DMS79 (cell line): ENCODE results near the gene STXBP1.
A peak's percentile ranks its signal among the peaks of the same experiment; 100 is the strongest.

Experiments used
- DNase-seq: peaks from one replicate; lab custom pipeline; 2025; lab: John Stamatoyannopoulos, UW

The STXBP1 gene

GRCh38 chr9:127714951-127715469, 102.9 kb downstream of the STXBP1 start:
- no peak for DNase-seq

DNA sequence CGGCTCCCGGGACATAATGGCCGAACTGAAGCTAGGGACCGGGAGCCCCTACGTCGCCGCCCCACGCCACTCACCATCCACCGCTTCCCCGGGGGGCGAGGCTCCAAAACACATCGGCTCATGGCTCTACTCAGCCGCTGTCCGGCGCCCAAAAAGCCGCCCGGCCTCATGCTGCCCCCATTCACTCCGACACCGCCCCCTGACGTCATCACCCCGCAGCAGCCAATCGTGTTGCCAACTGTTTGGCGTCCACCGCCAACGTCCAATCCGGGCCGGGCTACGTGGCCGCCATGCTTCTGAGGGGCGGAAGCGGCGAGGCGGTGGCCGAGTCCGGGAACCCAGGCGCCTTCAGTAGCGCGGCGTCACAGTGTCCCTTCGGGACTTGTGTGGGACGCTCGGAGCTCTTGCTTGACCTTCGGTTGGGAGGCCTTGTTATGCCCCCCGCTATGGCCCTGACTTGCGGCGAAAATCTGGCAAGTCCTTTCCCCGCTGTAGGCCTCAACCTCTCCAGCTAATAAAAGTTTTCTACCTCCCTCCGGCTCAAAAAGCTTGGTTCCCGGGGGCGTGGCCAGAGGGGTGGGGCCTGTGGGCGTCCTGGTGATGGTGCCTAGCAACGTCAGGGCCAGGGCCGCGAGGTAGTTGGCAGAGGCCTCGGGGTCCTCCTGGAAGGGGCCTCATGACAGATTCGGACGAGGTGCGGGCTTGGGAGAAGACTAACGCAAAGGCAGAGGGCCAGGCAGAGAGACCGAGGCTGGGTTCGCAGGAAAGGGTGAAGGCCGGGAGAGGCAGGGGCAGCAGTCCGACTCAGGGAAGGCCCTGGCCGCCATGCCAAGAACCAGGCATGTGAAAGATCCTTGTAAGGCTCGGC, 103.6 kb downstream of the STXBP1 start, which contains the start of the genes PTRH1 and TTC16:
PTRH1 (minus strand) TSS at position 194 of the 868 bp plus-strand sequence; CDS start at position 170, 24 bp downstream.
TTC16 (plus strand) TSS at position 610 of the 868 bp plus-strand sequence; CDS start at position 677, 67 bp downstream.
- peak; percentile 83 for DNase-seq

- DNase-seq: no peak
Measured at GRCh38 chr9:127716412-127716811, 104.3 kb downstream of the STXBP1 start.

DNA sequence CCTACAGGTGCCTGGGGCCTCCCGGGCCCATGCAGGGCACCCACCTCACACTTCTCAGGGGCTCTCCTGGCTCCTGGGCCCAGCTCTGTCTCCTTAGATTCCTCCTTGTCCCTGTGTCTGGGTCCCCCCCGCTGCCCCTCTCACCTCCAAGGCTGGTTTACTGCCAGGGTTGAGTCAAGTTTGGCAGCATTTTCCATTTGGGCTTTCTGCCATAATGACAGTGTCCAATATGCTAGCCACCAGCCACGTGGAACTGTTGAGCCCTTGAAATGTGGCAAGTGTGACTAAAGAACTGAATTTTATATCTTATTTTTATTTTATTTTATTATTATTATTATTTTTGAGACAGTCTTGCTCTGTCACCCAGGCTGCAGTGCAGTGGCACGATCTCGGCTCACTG, 105.7 kb downstream of the STXBP1 start:
- DNase-seq: no peak

GRCh38 chr9:127720031-127720864, 108.2 kb downstream of the STXBP1 start:
- no peak for DNase-seq

GRCh38 chr9:127720865-127721227, 108.8 kb downstream of the STXBP1 start:
- DNase-seq: no peak

DNA sequence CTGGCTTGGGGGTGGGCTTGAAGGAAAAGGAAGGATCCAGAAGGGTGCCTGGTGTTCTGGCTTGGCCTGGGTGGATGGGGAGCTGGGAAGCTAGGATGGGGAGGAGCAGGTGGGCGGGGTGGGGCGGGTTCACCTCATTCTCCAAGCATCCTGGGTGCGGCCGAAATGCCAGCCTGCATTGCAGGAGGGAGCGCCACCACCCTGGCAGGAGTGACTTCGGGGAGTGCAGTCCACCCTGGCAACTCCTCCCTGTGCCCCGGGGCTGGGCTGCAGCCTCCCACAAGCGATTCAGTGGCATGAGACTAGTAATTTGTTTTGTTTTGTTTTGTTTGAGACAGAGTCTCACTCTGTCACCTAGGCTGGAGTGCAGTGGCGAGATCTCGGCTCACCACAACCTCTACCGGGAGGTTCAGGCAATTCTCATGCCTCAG, 109.3 kb downstream of the STXBP1 start:
- no peak for DNase-seq

DNA sequence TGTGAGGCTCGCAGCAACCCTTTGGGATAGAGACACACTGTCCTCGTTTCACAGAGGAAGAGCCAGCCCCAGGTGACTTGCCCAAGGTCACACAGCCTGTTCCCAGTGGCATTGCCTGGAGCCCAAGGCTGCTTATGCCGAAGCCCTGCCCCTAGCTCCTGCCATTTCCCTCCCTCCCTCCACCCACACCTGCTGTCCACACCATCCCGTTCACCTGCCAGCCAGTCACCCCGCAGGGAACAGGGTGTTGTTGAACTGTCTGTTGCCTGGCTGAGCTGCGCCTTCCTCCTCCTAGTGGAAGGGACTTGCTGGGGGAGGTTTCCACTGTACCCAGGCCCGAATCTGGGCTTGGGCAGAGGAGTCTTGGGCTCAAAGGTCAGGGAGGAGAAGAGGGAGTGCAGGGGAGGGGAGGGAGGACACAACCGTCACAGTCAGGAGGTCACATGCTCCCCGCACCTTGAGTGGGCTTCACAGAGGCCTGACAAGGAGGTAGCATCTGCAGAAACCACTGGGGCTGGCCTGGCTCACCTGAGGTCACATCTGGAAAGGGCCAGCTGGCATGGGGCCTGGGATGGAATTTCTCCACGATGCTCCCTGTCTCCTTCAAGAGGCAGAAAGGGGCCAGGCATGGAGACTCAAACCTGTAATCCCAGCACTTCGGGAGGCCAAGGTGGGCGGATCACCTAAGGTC, 110.1 kb downstream of the STXBP1 start:
- no peak for DNase-seq

GRCh38 chr9:127723013-127723412, 110.9 kb downstream of the STXBP1 start:
- DNase-seq: no peak

GRCh38 chr9:127723444-127723843, 111.4 kb downstream of the STXBP1 start:
- DNase-seq: peak; percentile 33

- peak; percentile 33 for DNase-seq
Measured at GRCh38 chr9:127724012-127724411, 111.9 kb downstream of the STXBP1 start.

DNA sequence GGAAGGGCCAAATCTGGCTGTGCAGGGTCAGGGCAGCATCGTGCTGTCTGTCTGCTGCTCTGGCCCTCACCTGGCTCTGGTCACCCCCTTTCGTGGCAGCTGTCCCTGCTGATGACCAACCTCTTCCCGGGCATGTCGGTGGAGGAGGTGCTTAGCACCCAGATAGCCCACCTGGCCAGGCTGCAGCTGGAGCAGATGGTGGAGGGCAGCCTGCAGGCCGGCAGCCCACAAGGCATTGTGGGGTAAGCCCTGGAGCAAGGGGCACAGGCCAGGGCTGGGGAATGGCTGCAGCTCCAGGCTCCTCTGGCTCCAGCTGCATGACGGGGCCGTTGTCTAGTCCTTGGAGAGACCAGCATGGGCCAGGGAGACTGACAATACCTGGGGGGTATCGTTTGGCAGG, 114.8 kb downstream of the STXBP1 start:
- no peak for DNase-seq

- no peak for DNase-seq
Measured at GRCh38 chr9:127728808-127729207, 116.7 kb downstream of the STXBP1 start.

GRCh38 chr9:127729522-127730256, 117.6 kb downstream of the STXBP1 start:
- DNase-seq: no peak

- DNase-seq: no peak
Measured at GRCh38 chr9:127730262-127730661, 118.2 kb downstream of the STXBP1 start.

GRCh38 chr9:127730799-127731410, 118.8 kb downstream of the STXBP1 start:
- no peak for DNase-seq

GRCh38 chr9:127731938-127732337, 119.9 kb downstream of the STXBP1 start:
- no peak for DNase-seq

DNA sequence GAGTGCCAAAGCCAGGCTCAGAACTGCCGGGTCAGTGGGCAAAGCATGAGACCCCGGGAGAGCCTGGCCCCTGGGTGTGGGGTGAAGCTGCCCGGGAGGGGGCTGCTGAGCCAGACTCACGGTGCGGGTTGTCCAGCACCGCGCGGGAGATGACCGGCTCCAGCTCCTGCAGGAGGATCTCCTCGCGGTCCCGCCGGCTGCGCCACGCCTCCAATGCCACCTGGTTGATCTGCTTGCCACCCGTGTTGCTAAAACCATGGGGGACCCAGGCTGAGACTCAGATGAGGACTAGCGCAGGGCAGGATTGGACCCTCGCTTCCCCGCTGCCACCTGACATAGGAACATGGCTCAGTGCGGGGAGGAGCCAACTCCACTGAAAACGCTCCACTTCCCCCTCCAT, 120.4 kb downstream of the STXBP1 start:
- DNase-seq: no peak

GRCh38 chr9:127733614-127734013, 121.5 kb downstream of the STXBP1 start:
- DNase-seq: no peak

DNA sequence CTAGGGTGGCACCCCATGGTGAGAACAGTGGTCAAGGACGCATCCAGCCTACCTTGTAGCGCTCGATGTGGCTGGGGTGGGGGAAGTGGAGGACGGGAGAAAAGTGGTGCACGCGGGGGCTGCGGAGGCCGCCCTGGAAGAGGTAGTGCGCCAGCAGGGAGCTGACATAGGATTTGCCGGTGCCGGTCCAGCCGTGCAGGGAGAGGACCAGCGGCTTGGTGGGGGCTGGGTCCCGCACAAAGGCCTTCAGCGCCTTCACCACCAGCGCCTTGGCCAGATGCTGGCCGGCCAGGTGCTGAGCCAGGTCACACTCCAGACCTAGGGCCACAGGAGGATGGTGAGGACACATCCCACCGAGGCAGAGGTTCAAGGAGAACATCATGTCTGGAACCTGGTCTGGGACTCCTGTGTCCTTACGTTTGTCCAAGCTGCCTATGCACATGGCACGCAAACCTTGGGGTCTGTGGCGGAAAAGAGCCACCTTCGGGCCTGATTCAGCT, 122.2 kb downstream of the STXBP1 start:
- DNase-seq: no peak
